ENCODE data around the gene MTA3. TPM values are rescaled to one million over a fixed set of nuclear protein-coding genes. Genes with fewer than 3 reads are reported as not detected.
A peak's percentile ranks its signal among the peaks of the same experiment; 100 is the strongest.

MTA3 gene
- total RNA-seq, 2 donors from 2014 or later = 23.0 to 30.8 TPM

- Histone ChIP-seq H3K36me3 (no peaks in the 10 kb centered on the region), H3K4me1 (ENCODE audit: control insufficient read depth in 1 of 2, low read depth in 2 of 2) (peaks cover 0 to 16% of the 10 kb centered on the region in 2 donors), H3K9me3 (no peaks in the 10 kb centered on the region), H3K27me3 (replicated peaks; ENCODE audit: insufficient read depth) (no peaks in the 10 kb centered on the region), H3K4me3 (no peak overlapping the region), H3K27ac (no peak overlapping the region)
- no peak for TF ChIP-seq CTCF (IDR thresholded peaks at IDR 0.05)
- ATAC-seq (ENCODE audit: insufficient number of reproducible peaks, low FRiP score, low read depth) (no peak), DNase-seq (ENCODE audit: low spot score) (no peak)
Measured at GRCh38 chr2:42721898-42722297, 153.5 kb downstream of the MTA3 start.

- peak overlapping the region in 1 of 2 donors; percentile 25 for H3K27ac ChIP-seq
- ATAC-seq (ENCODE audit: insufficient number of reproducible peaks, low FRiP score, low read depth) (peak; percentile 76), DNase-seq (ENCODE audit: low spot score) (peak; percentile 41)
- H3K9me3 ChIP-seq = no peaks in the 10 kb centered on the region
- no peak for TF ChIP-seq CTCF (IDR thresholded peaks at IDR 0.05)
- peak overlapping the region; percentile 27 for H3K4me3 ChIP-seq
- no peaks in the 10 kb centered on the region for H3K36me3 ChIP-seq
- H3K27me3 ChIP-seq (replicated peaks; ENCODE audit: insufficient read depth) = no peaks in the 10 kb centered on the region
- peaks cover 0 to 16% of the 10 kb centered on the region in 2 donors for H3K4me1 ChIP-seq (ENCODE audit: control insufficient read depth in 1 of 2, low read depth in 2 of 2)
Measured at GRCh38 chr2:42722320-42723190, 154.1 kb downstream of the MTA3 start.

GRCh38 chr2:42723465-42723864, 155.0 kb downstream of the MTA3 start:
- no peak overlapping the region for H3K27ac ChIP-seq
- no peak for DNase-seq (ENCODE audit: low spot score)
- no peak overlapping the region for H3K4me3 ChIP-seq
- no peak for TF ChIP-seq CTCF (IDR thresholded peaks at IDR 0.05)
- H3K4me1 ChIP-seq (ENCODE audit: control insufficient read depth in 1 of 2, low read depth in 2 of 2) = peaks cover 0 to 16% of the 10 kb centered on the region in 2 donors
- H3K36me3 ChIP-seq = no peaks in the 10 kb centered on the region
- no peaks in the 10 kb centered on the region for H3K27me3 ChIP-seq (replicated peaks; ENCODE audit: insufficient read depth)
- H3K9me3 ChIP-seq = no peaks in the 10 kb centered on the region
- no peak for ATAC-seq (ENCODE audit: insufficient number of reproducible peaks, low FRiP score, low read depth)

- ATAC-seq (ENCODE audit: insufficient number of reproducible peaks, low FRiP score, low read depth) (no peak), DNase-seq (ENCODE audit: low spot score) (no peak)
- no peak for TF ChIP-seq CTCF (IDR thresholded peaks at IDR 0.05)
Measured at GRCh38 chr2:42724886-42725285, 156.5 kb downstream of the MTA3 start.

GRCh38 chr2:42725657-42726056, 157.2 kb downstream of the MTA3 start:
- Histone ChIP-seq H3K9me3 (no peaks in the 10 kb centered on the region), H3K27ac (no peak overlapping the region), H3K4me3 (no peak overlapping the region), H3K4me1 (ENCODE audit: control insufficient read depth in 1 of 2, low read depth in 2 of 2) (peaks cover 0 to 20% of the 10 kb centered on the region in 2 donors), H3K36me3 (no peaks in the 10 kb centered on the region), H3K27me3 (replicated peaks; ENCODE audit: insufficient read depth) (no peaks in the 10 kb centered on the region)
- ATAC-seq (ENCODE audit: insufficient number of reproducible peaks, low FRiP score, low read depth) = no peak
- TF ChIP-seq CTCF (IDR thresholded peaks at IDR 0.05) = no peak
- no peak for DNase-seq (ENCODE audit: low spot score)

More at GRCh38 chr2:42724886-42725285, 156.5 kb downstream of the MTA3 start:
- H3K27me3 ChIP-seq (replicated peaks; ENCODE audit: insufficient read depth) = no peaks in the 10 kb centered on the region
- no peaks in the 10 kb centered on the region for H3K9me3 ChIP-seq
- H3K4me3 ChIP-seq = no peak overlapping the region
- no peaks in the 10 kb centered on the region for H3K36me3 ChIP-seq
- no peak overlapping the region for H3K27ac ChIP-seq
- H3K4me1 ChIP-seq (ENCODE audit: control insufficient read depth in 1 of 2, low read depth in 2 of 2) = peaks cover 0 to 20% of the 10 kb centered on the region in 2 donors
